ENCODE measurements around the gene CLCN6. TPM values are rescaled to one million over a fixed set of nuclear protein-coding genes. Genes with fewer than 3 reads are reported as not detected.

Gene CLCN6
- total RNA-seq, 1 experiment from 2014 or later = 30.4 TPM

- POLR2A ChIA-PET = no interaction called here
- intact Hi-C loops (cut with micrococcal nuclease; ENCODE audit: unreplicated experiment) = no loop called here
- no peaks in the 10 kb centered on the region for H3K36me3 Mint-ChIP-seq (ENCODE audit: insufficient read depth, unreplicated experiment)
- no peaks in the 10 kb centered on the region for H3K27me3 Mint-ChIP-seq (ENCODE audit: insufficient read depth, unreplicated experiment)
- Histone ChIP-seq H3K9me3 (no peaks in the 10 kb centered on the region), H3K4me3 (ENCODE audit: low read depth, low read length) (no peak overlapping the region), H3K27me3 (replicated peaks; ENCODE audit: control insufficient read depth, insufficient read depth, low read length) (no peaks in the 10 kb centered on the region), H3K36me3 (ENCODE audit: control insufficient read depth, insufficient read depth, low read length) (no peaks in the 10 kb centered on the region), H3K4me1 (no peaks in the 10 kb centered on the region)
- no peaks in the 10 kb centered on the region for H3K9me3 Mint-ChIP-seq (ENCODE audit: unreplicated experiment)
- H3K4me3 Mint-ChIP-seq (ENCODE audit: unreplicated experiment) = no peak overlapping the region
- no peak overlapping the region for H3K27ac Mint-ChIP-seq (ENCODE audit: unreplicated experiment)
- no peak for TF ChIP-seq CTCF (IDR thresholded peaks at IDR 0.05; ENCODE audit: insufficient read depth in 1 of 2, low read depth in 1 of 2, low read length in 1 of 2, severe bottlenecking in 1 of 2, unreplicated experiment in 1 of 2)
- DNase-seq = no peak
- CTCF ChIA-PET = no interaction called here
- no TSS peak for BruUV-seq (replicated peaks)
- H3K4me1 Mint-ChIP-seq (ENCODE audit: low read depth, unreplicated experiment) = no peaks in the 10 kb centered on the region
Measured at GRCh38 chr1:11778336-11778735, 27.7 kb upstream of the CLCN6 start.

- H3K9me3 Mint-ChIP-seq (ENCODE audit: unreplicated experiment) = no peaks in the 10 kb centered on the region
- no peaks in the 10 kb centered on the region for H3K36me3 Mint-ChIP-seq (ENCODE audit: insufficient read depth, unreplicated experiment)
- H3K27me3 ChIP-seq (replicated peaks; ENCODE audit: control insufficient read depth, insufficient read depth, low read length) = no peaks in the 10 kb centered on the region
- no peaks in the 10 kb centered on the region for H3K27me3 Mint-ChIP-seq (ENCODE audit: insufficient read depth, unreplicated experiment)
- DNase-seq = no peak
- H3K4me1 ChIP-seq = no peaks in the 10 kb centered on the region
- H3K9me3 ChIP-seq = no peaks in the 10 kb centered on the region
- H3K4me1 Mint-ChIP-seq (ENCODE audit: low read depth, unreplicated experiment) = no peaks in the 10 kb centered on the region
- CTCF ChIA-PET = no interaction called here
- no TSS peak for BruUV-seq (replicated peaks)
- H3K4me3 Mint-ChIP-seq (ENCODE audit: unreplicated experiment) = no peak overlapping the region
- POLR2A ChIA-PET = no interaction called here
- no peaks in the 10 kb centered on the region for H3K36me3 ChIP-seq (ENCODE audit: control insufficient read depth, insufficient read depth, low read length)
- intact Hi-C loops (cut with micrococcal nuclease; ENCODE audit: unreplicated experiment) = no loop called here
- no peak overlapping the region for H3K27ac Mint-ChIP-seq (ENCODE audit: unreplicated experiment)
- no peak overlapping the region for H3K4me3 ChIP-seq (ENCODE audit: low read depth, low read length)
- no peak for TF ChIP-seq CTCF (IDR thresholded peaks at IDR 0.05; ENCODE audit: insufficient read depth in 1 of 2, low read depth in 1 of 2, low read length in 1 of 2, severe bottlenecking in 1 of 2, unreplicated experiment in 1 of 2)
Measured at GRCh38 chr1:11778844-11779623, 27.0 kb upstream of the CLCN6 start.

- POLR2A ChIA-PET = no interaction called here
- DNase-seq = no peak
- CTCF ChIA-PET = no interaction called here
- no TSS peak for BruUV-seq (replicated peaks)
- Mint-ChIP-seq H3K4me1 (ENCODE audit: low read depth, unreplicated experiment) (no peaks in the 10 kb centered on the region), H3K36me3 (ENCODE audit: insufficient read depth, unreplicated experiment) (no peaks in the 10 kb centered on the region), H3K4me3 (ENCODE audit: unreplicated experiment) (no peak overlapping the region), H3K27me3 (ENCODE audit: insufficient read depth, unreplicated experiment) (no peaks in the 10 kb centered on the region), H3K9me3 (ENCODE audit: unreplicated experiment) (no peaks in the 10 kb centered on the region), H3K27ac (ENCODE audit: unreplicated experiment) (no peak overlapping the region)
- intact Hi-C loops (cut with micrococcal nuclease; ENCODE audit: unreplicated experiment) = no loop called here
- Histone ChIP-seq H3K4me3 (ENCODE audit: low read depth, low read length) (no peak overlapping the region), H3K36me3 (ENCODE audit: control insufficient read depth, insufficient read depth, low read length) (no peaks in the 10 kb centered on the region), H3K27me3 (replicated peaks; ENCODE audit: control insufficient read depth, insufficient read depth, low read length) (no peaks in the 10 kb centered on the region), H3K4me1 (no peaks in the 10 kb centered on the region; the same call in 1 of the 2 replicates), H3K9me3 (no peaks in the 10 kb centered on the region)
- TF ChIP-seq CTCF (IDR thresholded peaks at IDR 0.05; ENCODE audit: insufficient read depth in 1 of 2, low read depth in 1 of 2, low read length in 1 of 2, severe bottlenecking in 1 of 2, unreplicated experiment in 1 of 2) = no peak
Measured at GRCh38 chr1:11779715-11780379, 26.1 kb upstream of the CLCN6 start.

All from Caco-2 (cell line).